HepG2 (cell line): ENCODE results near the gene AKAP9. TPM values are rescaled to one million over a fixed set of nuclear protein-coding genes. Genes with fewer than 3 reads are reported as not detected.

ENCODE experiments used
- ASH2L ChIP-seq: fragments of 300-600, 200-600 bp; sonication (generic); IDR thresholded peaks from 2 replicates; pipeline ENCODE4 v1.7.0; 2017; ENCODE audit warnings: low read depth, mild to moderate bottlenecking, moderate library complexity, mixed read lengths, low read length; ENCODE audit not compliant: insufficient read length
- CREM ChIP-seq, 2 experiments: sonication (generic) in 1 of 2; formaldehyde crosslinking in 1 of 2; IDR thresholded peaks; 2 replicates each; pipeline versions ENCODE4 v1.4.0 to v1.6.1; 2016 to 2020; ENCODE audit warnings: antibody characterized with exemption in 1 of 2, mild to moderate bottlenecking in 1 of 2, missing genetic modification reagents in 1 of 2
- DRAP1 ChIP-seq: IDR thresholded peaks from 2 replicates; pipeline ENCODE4 v1.6.1; 2016; ENCODE audit warnings: missing genetic modification reagents, missing compliant biosample characterization
- EHMT2 ChIP-seq: fragments of 200-600 bp; sonication (generic); IDR thresholded peaks from 2 replicates; pipeline ENCODE4 v1.7.0; 2017; ENCODE audit warnings: antibody characterized with exemption, low read depth, low read length, borderline replicate concordance
- FOXO4 ChIP-seq: sonication (generic); formaldehyde crosslinking; conservative IDR thresholded peaks from 2 replicates; pipeline ENCODE4 v1.8.1; 2023; ENCODE audit warnings: missing genetic modification reagents
- JUND ChIP-seq: sonication (generic); formaldehyde crosslinking; IDR thresholded peaks from 2 replicates; pipeline ENCODE4 v1.8.0; 2022; ENCODE audit warnings: mild to moderate bottlenecking, missing genetic modification reagents
- MNT ChIP-seq: fragments of 450-650 bp; IDR thresholded peaks from 2 replicates; pipeline ENCODE4 v1.6.1; 2016
- NFE2L1 ChIP-seq: sonication (generic); formaldehyde crosslinking; IDR thresholded peaks from 2 replicates; pipeline ENCODE4 v1.4.0; 2020; ENCODE audit warnings: missing genetic modification reagents, mild to moderate bottlenecking, borderline replicate concordance
- NR2F2 ChIP-seq: IDR thresholded peaks from 2 replicates; pipeline ENCODE4 v1.6.1; 2012; ENCODE audit warnings: low read depth, inconsistent platforms, borderline replicate concordance
- NRL ChIP-seq: sonication (generic); formaldehyde crosslinking; IDR thresholded peaks from 2 replicates; pipeline ENCODE4 v1.5.0; 2020; ENCODE audit warnings: missing genetic modification reagents, mild to moderate bottlenecking, moderate library complexity, borderline replicate concordance
- PAF1 ChIP-seq: IDR thresholded peaks from 2 replicates; pipeline ENCODE4 v1.6.1; 2016; ENCODE audit warnings: missing genetic modification reagents, missing compliant biosample characterization
- SATB2 ChIP-seq: sonication (generic); formaldehyde crosslinking; IDR thresholded peaks from 2 replicates; pipeline ENCODE4 v1.5.0; 2020; ENCODE audit warnings: missing genetic modification reagents
- SP1 ChIP-seq, 2 experiments: fragments of 450-650 bp in 1 of 2; sonication (generic) in 1 of 2; formaldehyde crosslinking in 1 of 2; IDR thresholded peaks; 2 replicates each; pipeline versions ENCODE4 v1.4.0 to v1.6.1; 2016 to 2020; ENCODE audit warnings: missing genetic modification reagents in 1 of 2
- SUZ12 ChIP-seq: fragments of 150-350 bp; IDR thresholded peaks from 2 replicates; pipeline ENCODE4 v1.6.1; 2014; ENCODE audit warnings: low read depth, low read length
- TSC22D2 ChIP-seq: sonication (generic); formaldehyde crosslinking; IDR thresholded peaks from 2 replicates; pipeline ENCODE4 v1.5.1; 2020; ENCODE audit warnings: missing genetic modification reagents, mild to moderate bottlenecking, borderline replicate concordance
- USF2 ChIP-seq, 2 experiments: sonication (generic) in 1 of 2; formaldehyde crosslinking in 1 of 2; IDR thresholded peaks; 2 replicates each; pipeline versions ENCODE4 v1.5.1 to v1.6.1; 2011 to 2020; ENCODE audit warnings: borderline replicate concordance in 1 of 2, low read depth in 1 of 2, low read length in 1 of 2, mild to moderate bottlenecking in 1 of 2, missing genetic modification reagents in 1 of 2, moderate library complexity in 1 of 2
- ZMAT5 ChIP-seq: sonication (generic); formaldehyde crosslinking; IDR thresholded peaks from 2 replicates; pipeline ENCODE4 v1.5.0; 2020; ENCODE audit warnings: mild to moderate bottlenecking, low read depth, missing genetic modification reagents, borderline replicate concordance
- ZMYM3 ChIP-seq: sonication (generic); formaldehyde crosslinking; IDR thresholded peaks from 2 replicates; pipeline ENCODE4 v1.5.1; 2020; ENCODE audit warnings: mild to moderate bottlenecking, missing genetic modification reagents
- ZNF230 ChIP-seq: sonication (generic); formaldehyde crosslinking; IDR thresholded peaks from 2 replicates; pipeline ENCODE4 v1.4.0; 2020; ENCODE audit warnings: mild to moderate bottlenecking, missing genetic modification reagents
- ZNF614 ChIP-seq: IDR thresholded peaks from 2 replicates; pipeline ENCODE4 v1.6.1; 2018; ENCODE audit warnings: missing biosample characterization, missing genetic modification reagents, inconsistent platforms, borderline replicate concordance
- ZNF670 ChIP-seq: sonication (generic); formaldehyde crosslinking; IDR thresholded peaks from 2 replicates; pipeline ENCODE4 v1.8.0; 2022; ENCODE audit warnings: mild to moderate bottlenecking, missing genetic modification reagents, borderline replicate concordance
- ZNF709 ChIP-seq: sonication (generic); formaldehyde crosslinking; IDR thresholded peaks from 2 replicates; pipeline ENCODE4 v1.5.0; 2020; ENCODE audit warnings: mild to moderate bottlenecking, missing genetic modification reagents
- polyA plus RNA-seq, 8 experiments: library from polyadenylated mRNA; depleted of rRNA in 3 of 8; stranded (reverse) in 7 of 8; unstranded in 1 of 8; fragments of >200 nt; fragmentation: Illumina TruSeq in 4 of 8; extraction: Trizol in 4 of 8; gene quantifications; 2 replicates each; pipeline versions ENCODE4 v1.2.1 to v1.2.3, GENCODE V29; 2011 to 2016; ENCODE audit warnings: low read depth in 4 of 8, missing spikeins in 1 of 8, mixed read lengths in 1 of 8; ENCODE audit not compliant: insufficient read depth in 1 of 8
- total RNA-seq, 5 experiments: library from RNA; depleted of rRNA; stranded (reverse); fragments of >200 nt; fragmentation: Illumina TruSeq; extraction: Trizol; gene quantifications; 2 replicates each; pipeline ENCODE4 v1.2.3, GENCODE V29; 2016; ENCODE audit warnings: low read depth in 1 of 5

The AKAP9 gene
- total and polyA plus RNA-seq, 2 of the 13 experiments (the other 11 are each of a cell fraction or from before 2014, with no cell fraction given) = 27.6 to 33.1 TPM

- TF ChIP-seq NR2F2 = no peak
- no peak for TF ChIP-seq SUZ12
- no peak for TF ChIP-seq FOXO4 (CRISPR knock-in tag)
- TF ChIP-seq SATB2 = peak; percentile 69; the same call in 1 of the 2 replicates
- TF ChIP-seq USF2 (IDR thresholded peaks at IDR 0.05; ENCODE audit: low read depth, low read length) = no peak
- peak; percentile 62 for TF ChIP-seq USF2 (CRISPR knock-in tag; IDR thresholded peaks at IDR 0.05; ENCODE audit: borderline replicate concordance)
- TF ChIP-seq ZMYM3 (CRISPR knock-in tag) = peak; percentile 55; the same call in 1 of the 2 replicates
- TF ChIP-seq EHMT2 = no peak
- no peak for TF ChIP-seq ZNF670 (CRISPR knock-in tag)
- peak; percentile 62; the same call in 1 of the 2 replicates for TF ChIP-seq ZNF709 (CRISPR knock-in tag)
- peak; percentile 34; the same call in 1 of the 2 replicates for TF ChIP-seq TSC22D2 (CRISPR knock-in tag)
- TF ChIP-seq ZNF230 (CRISPR knock-in tag) = peak; percentile 95; the same call in 1 of the 2 replicates
- no peak for TF ChIP-seq ZMAT5 (CRISPR knock-in tag)
- TF ChIP-seq PAF1 (CRISPR knock-in tag) = no peak
- peak; percentile 93 for TF ChIP-seq DRAP1 (CRISPR knock-in tag)
- TF ChIP-seq NRL = peak; percentile 98
- peak; percentile 94 for TF ChIP-seq CREM (IDR thresholded peaks at IDR 0.05)
- peak; percentile 20; the same call in 1 of the 2 replicates for TF ChIP-seq CREM (CRISPR knock-in tag; IDR thresholded peaks at IDR 0.05)
- TF ChIP-seq ZNF614 = peak; percentile 13; the same call in 1 of the 2 replicates
- TF ChIP-seq NFE2L1 (CRISPR knock-in tag) = no peak
- peak; percentile 94 for TF ChIP-seq SP1 (IDR thresholded peaks at IDR 0.05)
- TF ChIP-seq SP1 (CRISPR knock-in tag; IDR thresholded peaks at IDR 0.05) = peak; percentile 98
- TF ChIP-seq ASH2L = peak; percentile 92
- TF ChIP-seq MNT = peak; percentile 53
- peak; percentile 64; the same call in 1 of the 2 replicates for TF ChIP-seq JUND (CRISPR knock-in tag)
Observed at GRCh38 chr7:92134271-92135051, 193.8 kb downstream of the AKAP9 start, which contains the start of gene CYP51A1 (continued).
